Neural cell (in vitro differentiated cells): ENCODE measurements around the gene SDK1. TPM values are rescaled to one million over a fixed set of nuclear protein-coding genes. Genes with fewer than 3 reads are reported as not detected.

Source experiments
- H2AFZ ChIP-seq: fragments of 200-600, 300-800 bp; sonication (generic), shearing (Covaris generic); 2 replicates; pipeline ENCODE4 v1.6.0; 2014; ENCODE audit warnings: low read depth, mild to moderate bottlenecking, antibody characterized with exemption, low read length, moderate library complexity
- H3F3A ChIP-seq: fragments of 200-600 bp; shearing (Covaris generic); 2 replicates; pipeline ENCODE4 v1.6.1; 2016; ENCODE audit warnings: mild to moderate bottlenecking, moderate library complexity, mixed read lengths, antibody characterized with exemption, low read length; ENCODE audit not compliant: insufficient read depth, poor library complexity, severe bottlenecking
- H3K27ac ChIP-seq: fragments of 200-600, 300-800 bp; sonication (generic), shearing (Covaris generic); 2 replicates; pipeline ENCODE4 v1.5.1; 2014; ENCODE audit warnings: mild to moderate bottlenecking, low read length, moderate library complexity
- H3K27me3 ChIP-seq: fragments of 300-800, 200-600 bp; sonication (generic), shearing (Covaris generic); 2 replicates; pipeline ENCODE4 v1.6.0; 2014; ENCODE audit warnings: mild to moderate bottlenecking, low read depth, low read length, moderate library complexity; ENCODE audit not compliant: insufficient read depth
- H3K36me3 ChIP-seq: fragments of 300-800, 200-600 bp; sonication (generic), shearing (Covaris generic); 2 replicates; pipeline ENCODE4 v1.5.1; 2014; ENCODE audit warnings: mild to moderate bottlenecking, antibody characterized with exemption, low read length, moderate library complexity; ENCODE audit not compliant: insufficient read depth
- H3K4me2 ChIP-seq: fragments of 300-800, 200-600 bp; sonication (generic), shearing (Covaris generic); 2 replicates; pipeline ENCODE4 v1.6.0; 2014; ENCODE audit warnings: mild to moderate bottlenecking, low read length
- H3K4me3 ChIP-seq: fragments of 300-800, 200-600 bp; sonication (generic), shearing (Covaris generic); 2 replicates; pipeline ENCODE4 v1.5.1; 2014; ENCODE audit warnings: mild to moderate bottlenecking, low read length, moderate library complexity
- H3K79me2 ChIP-seq: fragments of 200-600 bp; shearing (Covaris generic); replicated peaks from 2 replicates; pipeline ENCODE4 v1.6.0; 2014; ENCODE audit warnings: mild to moderate bottlenecking, low read length, moderate library complexity; ENCODE audit not compliant: insufficient read depth
- H3K9ac ChIP-seq: fragments of 300-800, 200-600 bp; sonication (generic), shearing (Covaris generic); 2 replicates; pipeline ENCODE4 v1.6.1; 2016; ENCODE audit warnings: mild to moderate bottlenecking, low read length, mixed read lengths
- H3K9me2 ChIP-seq: fragments of 200-600 bp; shearing (Covaris generic); 2 replicates; pipeline ENCODE4 v1.6.1; 2016; ENCODE audit warnings: mild to moderate bottlenecking, low read length, mixed read lengths; ENCODE audit not compliant: insufficient read depth
- H3K9me3 ChIP-seq: fragments of 200-600, 300-800 bp; sonication (generic), shearing (Covaris generic); 2 replicates; pipeline ENCODE4 v1.6.1; 2016; ENCODE audit warnings: mild to moderate bottlenecking, mixed run types, low read length, moderate library complexity, mixed read lengths
- H4K20me1 ChIP-seq: fragments of 200-600 bp; shearing (Covaris generic); 2 replicates; pipeline ENCODE4 v1.6.1; 2016; ENCODE audit warnings: mild to moderate bottlenecking, mixed run types; ENCODE audit not compliant: insufficient read depth
- EP300 ChIP-seq: fragments of 450-650 bp; conservative IDR thresholded peaks from 2 replicates; pipeline ENCODE4 v1.6.1; 2014; ENCODE audit warnings: antibody characterized with exemption, mild to moderate bottlenecking, moderate library complexity; ENCODE audit not compliant: poor library complexity, severe bottlenecking
- EZH2 ChIP-seq: fragments of 200-600, 300-800 bp; shearing (Covaris generic), sonication (generic); IDR thresholded peaks from 2 replicates; pipeline ENCODE4 v1.6.1; 2014; ENCODE audit warnings: antibody characterized with exemption, low read length, borderline replicate concordance, mild to moderate bottlenecking; ENCODE audit not compliant: insufficient read depth, poor library complexity, severe bottlenecking
- MXI1 ChIP-seq: fragments of 450-650 bp; conservative IDR thresholded peaks from 2 replicates; pipeline ENCODE4 v1.6.1; 2014; ENCODE audit warnings: antibody characterized with exemption, mild to moderate bottlenecking; ENCODE audit not compliant: poor library complexity, severe bottlenecking
- POLR2AphosphoS5 ChIP-seq: IDR thresholded peaks from 2 replicates; pipeline ENCODE4 v1.6.1; 2012
- RAD21 ChIP-seq: fragments of 450-650 bp; conservative IDR thresholded peaks from 2 replicates; pipeline ENCODE4 v1.6.1; 2014; ENCODE audit warnings: antibody characterized with exemption, mild to moderate bottlenecking, moderate library complexity
- SMC3 ChIP-seq: fragments of 450-650 bp; conservative IDR thresholded peaks from 2 replicates; pipeline ENCODE4 v1.6.1; 2014; ENCODE audit warnings: antibody characterized with exemption, mild to moderate bottlenecking, moderate library complexity; ENCODE audit not compliant: poor library complexity
- TAF1 ChIP-seq: IDR thresholded peaks from 2 replicates; pipeline ENCODE4 v1.6.1; 2012; ENCODE audit warnings: low read depth
- polyA plus RNA-seq: library from polyadenylated mRNA; depleted of rRNA; stranded (reverse); fragments of >200 nt; gene quantifications from 2 replicates; pipeline ENCODE4 v1.2.3, GENCODE V29; 2014
- TF ChIP-seq, protein P1 (sequence below): IDR thresholded peaks from 2 replicates; pipeline ENCODE4 v1.6.1; 2012; ENCODE audit warnings: borderline replicate concordance
- TF ChIP-seq, protein P2 (sequence below): fragments of 450-650 bp; IDR thresholded peaks from 2 replicates; pipeline ENCODE4 v1.5.1; 2014; ENCODE audit warnings: antibody characterized with exemption, mild to moderate bottlenecking, moderate library complexity; ENCODE audit not compliant: poor library complexity, severe bottlenecking

SDK1 gene
- polyA plus RNA-seq, 1 donor from 2014 or later, result 2.7 TPM

DNA sequence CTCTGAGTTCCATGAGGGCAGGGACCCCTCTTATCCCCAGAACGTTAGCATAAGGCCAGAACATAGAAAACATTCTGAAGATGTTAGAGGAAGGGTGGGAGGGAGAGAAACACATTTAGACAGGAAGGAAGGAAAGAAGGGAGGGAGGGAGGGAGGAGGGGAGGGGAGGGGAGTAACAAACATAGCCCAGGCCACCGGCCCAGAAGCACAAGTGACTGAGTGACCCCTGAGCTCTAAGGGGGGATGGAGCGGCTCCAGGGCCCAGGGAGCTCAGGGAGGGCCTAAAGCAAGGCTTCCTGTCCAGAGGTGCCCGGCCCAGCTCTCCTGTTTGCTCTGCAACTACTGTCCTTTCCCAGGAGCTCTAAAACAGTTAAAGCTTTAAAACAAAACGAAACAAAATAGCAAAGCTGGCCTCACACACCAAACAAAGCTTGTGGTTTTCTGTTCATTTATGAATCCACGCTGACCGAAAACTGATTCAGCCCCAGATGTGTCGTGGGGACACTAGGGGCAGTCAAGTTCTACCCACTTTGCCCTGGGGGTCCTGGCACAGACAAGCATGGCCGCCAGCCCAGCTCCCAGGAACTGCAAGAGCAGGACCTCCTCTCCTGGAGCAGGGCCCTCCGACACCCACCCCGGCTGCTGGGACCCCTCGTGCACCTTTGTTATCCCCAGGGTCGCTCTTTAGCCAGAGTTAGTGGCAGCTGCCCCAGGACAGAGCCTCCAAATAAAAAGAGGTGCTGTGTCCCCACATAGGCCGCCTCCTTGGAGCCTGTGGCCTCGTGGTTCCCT is 884.9 kb downstream of the SDK1 start:
- no peaks in the 10 kb centered on the region for H3K27me3 ChIP-seq
- H3K9me2 ChIP-seq, result no peaks in the 10 kb centered on the region
- H3F3A ChIP-seq, result no peaks in the 10 kb centered on the region
- no peak overlapping the region for H2AFZ ChIP-seq
- H3K9ac ChIP-seq, result no peak overlapping the region
- H3K27ac ChIP-seq, result no peak overlapping the region
- TF ChIP-seq TAF1, result no peak
- no peak for TF ChIP-seq MXI1
- TF ChIP-seq, protein P1, sequence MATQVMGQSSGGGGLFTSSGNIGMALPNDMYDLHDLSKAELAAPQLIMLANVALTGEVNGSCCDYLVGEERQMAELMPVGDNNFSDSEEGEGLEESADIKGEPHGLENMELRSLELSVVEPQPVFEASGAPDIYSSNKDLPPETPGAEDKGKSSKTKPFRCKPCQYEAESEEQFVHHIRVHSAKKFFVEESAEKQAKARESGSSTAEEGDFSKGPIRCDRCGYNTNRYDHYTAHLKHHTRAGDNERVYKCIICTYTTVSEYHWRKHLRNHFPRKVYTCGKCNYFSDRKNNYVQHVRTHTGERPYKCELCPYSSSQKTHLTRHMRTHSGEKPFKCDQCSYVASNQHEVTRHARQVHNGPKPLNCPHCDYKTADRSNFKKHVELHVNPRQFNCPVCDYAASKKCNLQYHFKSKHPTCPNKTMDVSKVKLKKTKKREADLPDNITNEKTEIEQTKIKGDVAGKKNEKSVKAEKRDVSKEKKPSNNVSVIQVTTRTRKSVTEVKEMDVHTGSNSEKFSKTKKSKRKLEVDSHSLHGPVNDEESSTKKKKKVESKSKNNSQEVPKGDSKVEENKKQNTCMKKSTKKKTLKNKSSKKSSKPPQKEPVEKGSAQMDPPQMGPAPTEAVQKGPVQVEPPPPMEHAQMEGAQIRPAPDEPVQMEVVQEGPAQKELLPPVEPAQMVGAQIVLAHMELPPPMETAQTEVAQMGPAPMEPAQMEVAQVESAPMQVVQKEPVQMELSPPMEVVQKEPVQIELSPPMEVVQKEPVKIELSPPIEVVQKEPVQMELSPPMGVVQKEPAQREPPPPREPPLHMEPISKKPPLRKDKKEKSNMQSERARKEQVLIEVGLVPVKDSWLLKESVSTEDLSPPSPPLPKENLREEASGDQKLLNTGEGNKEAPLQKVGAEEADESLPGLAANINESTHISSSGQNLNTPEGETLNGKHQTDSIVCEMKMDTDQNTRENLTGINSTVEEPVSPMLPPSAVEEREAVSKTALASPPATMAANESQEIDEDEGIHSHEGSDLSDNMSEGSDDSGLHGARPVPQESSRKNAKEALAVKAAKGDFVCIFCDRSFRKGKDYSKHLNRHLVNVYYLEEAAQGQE, result no peak
- TF ChIP-seq RAD21, result no peak
- TF ChIP-seq POLR2AphosphoS5, result no peak
- TF ChIP-seq EP300, result no peak
- TF ChIP-seq SMC3, result no peak
- TF ChIP-seq EZH2, result no peak
- TF ChIP-seq, protein P2, sequence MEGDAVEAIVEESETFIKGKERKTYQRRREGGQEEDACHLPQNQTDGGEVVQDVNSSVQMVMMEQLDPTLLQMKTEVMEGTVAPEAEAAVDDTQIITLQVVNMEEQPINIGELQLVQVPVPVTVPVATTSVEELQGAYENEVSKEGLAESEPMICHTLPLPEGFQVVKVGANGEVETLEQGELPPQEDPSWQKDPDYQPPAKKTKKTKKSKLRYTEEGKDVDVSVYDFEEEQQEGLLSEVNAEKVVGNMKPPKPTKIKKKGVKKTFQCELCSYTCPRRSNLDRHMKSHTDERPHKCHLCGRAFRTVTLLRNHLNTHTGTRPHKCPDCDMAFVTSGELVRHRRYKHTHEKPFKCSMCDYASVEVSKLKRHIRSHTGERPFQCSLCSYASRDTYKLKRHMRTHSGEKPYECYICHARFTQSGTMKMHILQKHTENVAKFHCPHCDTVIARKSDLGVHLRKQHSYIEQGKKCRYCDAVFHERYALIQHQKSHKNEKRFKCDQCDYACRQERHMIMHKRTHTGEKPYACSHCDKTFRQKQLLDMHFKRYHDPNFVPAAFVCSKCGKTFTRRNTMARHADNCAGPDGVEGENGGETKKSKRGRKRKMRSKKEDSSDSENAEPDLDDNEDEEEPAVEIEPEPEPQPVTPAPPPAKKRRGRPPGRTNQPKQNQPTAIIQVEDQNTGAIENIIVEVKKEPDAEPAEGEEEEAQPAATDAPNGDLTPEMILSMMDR, result no peak
- no peaks in the 10 kb centered on the region for H3K79me2 ChIP-seq
- H3K4me3 ChIP-seq, result no peak overlapping the region
- H4K20me1 ChIP-seq, result no peaks in the 10 kb centered on the region
- no peaks in the 10 kb centered on the region for H3K36me3 ChIP-seq
- no peaks in the 10 kb centered on the region for H3K9me3 ChIP-seq
- no peak overlapping the region for H3K4me2 ChIP-seq

DNA sequence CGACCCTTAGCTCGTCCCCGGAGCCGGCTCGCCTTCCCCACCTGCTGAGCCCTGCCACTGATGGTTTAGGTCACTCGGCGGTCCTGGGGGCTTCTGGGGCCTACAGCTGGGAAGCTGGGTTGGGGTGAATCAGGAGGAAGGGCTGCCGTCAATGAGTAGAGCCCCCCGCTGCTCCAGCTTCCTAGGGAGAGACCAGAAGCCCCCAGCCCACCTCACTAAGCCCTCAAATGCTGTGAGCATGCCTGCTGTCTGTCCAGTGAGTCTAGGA is 885.4 kb downstream of the SDK1 start:
- no peaks in the 10 kb centered on the region for H3K9me3 ChIP-seq
- H3F3A ChIP-seq, result no peaks in the 10 kb centered on the region
- TF ChIP-seq, protein P1, result no peak
- TF ChIP-seq RAD21 (no peak), SMC3 (no peak), TAF1 (no peak), EZH2 (no peak), POLR2AphosphoS5 (no peak), EP300 (no peak), MXI1 (no peak)
- TF ChIP-seq, protein P2, result no peak
- H3K9me2 ChIP-seq, result no peaks in the 10 kb centered on the region
- H3K4me2 ChIP-seq, result no peak overlapping the region
- no peak overlapping the region for H3K9ac ChIP-seq
- H2AFZ ChIP-seq, result no peak overlapping the region
- no peaks in the 10 kb centered on the region for H3K79me2 ChIP-seq
- no peak overlapping the region for H3K27ac ChIP-seq
- no peak overlapping the region for H3K4me3 ChIP-seq
- H3K36me3 ChIP-seq, result no peaks in the 10 kb centered on the region
- H4K20me1 ChIP-seq, result no peaks in the 10 kb centered on the region
- no peaks in the 10 kb centered on the region for H3K27me3 ChIP-seq
